Right lobe of liver (tissue), 6 donors: ENCODE measurements around the gene CNGA4. TPM values are rescaled to one million over a fixed set of nuclear protein-coding genes. Genes with fewer than 3 reads are reported as not detected.

ENCODE experiments used
- ATAC-seq, 4 donors: fragments of 200-7000 bp; cut with Tn5 transposase; one replicate each; pipeline ENCODE4 v1.9.1; 2020; ENCODE audit warnings: mild to moderate bottlenecking in 4 of 4, moderate library complexity in 4 of 4
- DNase-seq, 3 donors: peaks; one replicate each; pipeline ENCODE4 v3.0.0-alpha.2; 2020
- H3K27ac ChIP-seq, 3 donors: fragments of 200-600 bp; one replicate each; pipeline ENCODE4 v1.8.0; 2022
- H3K27me3 ChIP-seq, 2 donors: fragments of 200-600 bp; one replicate each; pipeline ENCODE4 v1.8.0; 2022
- H3K36me3 ChIP-seq, 4 donors: fragments of 200-600 bp; sonication (generic) in 1 of 4; one replicate each; pipeline versions ENCODE4 v1.5.1 to v1.8.0; 2017 to 2022; ENCODE audit warnings: control low read depth in 1 of 4
- H3K4me1 ChIP-seq, 4 donors: fragments of 200-600 bp; sonication (generic) in 1 of 4; one replicate each; pipeline versions ENCODE4 v1.5.1 to v1.8.0; 2017 to 2022; ENCODE audit warnings: control low read depth in 1 of 4
- H3K4me3 ChIP-seq, 3 donors: fragments of 200-600 bp; one replicate each; pipeline ENCODE4 v1.8.0; 2022
- H3K9me3 ChIP-seq, 4 donors: fragments of 200-600 bp; sonication (generic) in 1 of 4; one replicate each; pipeline versions ENCODE4 v1.5.1 to v1.8.0; 2017 to 2022; ENCODE audit warnings: control low read depth in 1 of 4
- CTCF ChIP-seq, 4 donors: fragments of 200-600 bp in 3 of 4; fragments of 450-650 bp in 1 of 4; IDR thresholded peaks; one replicate each; pipeline versions ENCODE4 v1.5.1 to v1.8.0; 2016 to 2022; ENCODE audit warnings: antibody characterized with exemption in 4 of 4, mild to moderate bottlenecking in 2 of 4
- POLR2A ChIP-seq: fragments of 450-650 bp; IDR thresholded peaks from one replicate; pipeline ENCODE4 v1.6.1; 2017; ENCODE audit warnings: antibody characterized with exemption, mild to moderate bottlenecking
- WGBS: methylation state at CpG from one replicate; pipeline ENCODE4 v1.1.6; 2018; ENCODE audit warnings: low coverage, low lambda C conversion rate; ENCODE audit not compliant: insufficient coverage; ENCODE audit errors: missing lambda C conversion rate; 5-methylcytosine and 5-hydroxymethylcytosine counted together
- intact Hi-C, 2 donors: fragments of 100-400 bp; cut with DNase I; formaldehyde crosslinking; loops; one replicate each; pipeline versions ENCODE4 v1.11.2 to v1.14.1; 2022
- total RNA-seq, 6 experiments: library from RNA; depleted of rRNA in 2 of 6; stranded (reverse); fragments of >200 nt in 2 of 6; fragmentation: NEBNext Ultra II Directional in 3 of 6; extraction: Animal tissue kit (Norgen Biotek cat#: 25700) in 3 of 6; gene quantifications; one replicate each; pipeline versions ENCODE4 v1.1.0 to v1.2.4, GENCODE V29; 2016 to 2023
- donor health status: DM: no; HTN: yes; CAD: no.
- donor health status: DM: no; HTN: no; CAD: no.
- donor health status: DM: no; HTN: no; CAD: no.
- donor health status: DM: no; HTN: yes; CAD: no.
- donor health status: DM: no; HTN: yes; CAD: no.

Gene CNGA4
- total RNA-seq, 6 experiments from 2014 or later = 0.25 TPM; not detected in 5

- ATAC-seq = peak; percentile 40 to 95 (median 70)
- no peaks in the 10 kb centered on the region for H3K27me3 ChIP-seq
- 36% methylated on average over 3 of the region's 3 CpGs for WGBS
- no peaks in the 10 kb centered on the region for H3K36me3 ChIP-seq
- no peak for TF ChIP-seq POLR2A
- TF ChIP-seq CTCF (IDR thresholded peaks at IDR 0.05) = no peak
- no peak overlapping the region for H3K4me3 ChIP-seq
- no peak overlapping the region for H3K27ac ChIP-seq
- no peaks in the 10 kb centered on the region for H3K9me3 ChIP-seq
- intact Hi-C loops = no loop called here
- H3K4me1 ChIP-seq = peaks cover 0 to 2% (median 0%) of the 10 kb centered on the region in 4 donors
- peak; percentile 60 to 85 (median 76) for DNase-seq
Measured at GRCh38 chr11:6249770-6250555, 11.1 kb downstream of the CNGA4 start.

- Histone ChIP-seq H3K4me3 (no peak overlapping the region), H3K36me3 (no peaks in the 10 kb centered on the region), H3K27ac (no peak overlapping the region), H3K9me3 (no peaks in the 10 kb centered on the region), H3K27me3 (no peaks in the 10 kb centered on the region), H3K4me1 (peaks cover 0 to 2% (median 0%) of the 10 kb centered on the region in 4 donors)
- intact Hi-C loops = no loop called here
- TF ChIP-seq POLR2A (no peak), CTCF (IDR thresholded peaks at IDR 0.05) (peak; percentile 68 to 82 (median 73))
- ATAC-seq (peak; percentile 91 to 96 (median 96)), DNase-seq (peak in 1 of 3 donors; percentile 52)
- WGBS = 32% methylated on average over 5 of the region's 6 CpGs
Measured at GRCh38 chr11:6251120-6251733, 12.3 kb downstream of the CNGA4 start.

- Histone ChIP-seq H3K27me3 (no peaks in the 10 kb centered on the region), H3K4me3 (no peak overlapping the region), H3K36me3 (no peaks in the 10 kb centered on the region), H3K9me3 (no peaks in the 10 kb centered on the region), H3K27ac (no peak overlapping the region), H3K4me1 (peaks cover 0 to 2% (median 0%) of the 10 kb centered on the region in 4 donors)
- intact Hi-C loops = no loop called here
- TF ChIP-seq POLR2A (no peak), CTCF (IDR thresholded peaks at IDR 0.05) (no peak)
- ATAC-seq = no peak
- no peak for DNase-seq
- WGBS = 85% methylated on average over 3 of the region's 6 CpGs
Measured at GRCh38 chr11:6251990-6252473, 13.1 kb downstream of the CNGA4 start.

GRCh38 chr11:6253197-6253596, 14.3 kb downstream of the CNGA4 start:
- Histone ChIP-seq H3K27me3 (no peaks in the 10 kb centered on the region), H3K4me1 (peaks cover 0 to 2% (median 0%) of the 10 kb centered on the region in 4 donors), H3K4me3 (no peak overlapping the region), H3K9me3 (no peaks in the 10 kb centered on the region), H3K27ac (no peak overlapping the region), H3K36me3 (no peaks in the 10 kb centered on the region)
- 58% methylated on average over 1 of the region's 1 CpG for WGBS
- TF ChIP-seq POLR2A (no peak), CTCF (IDR thresholded peaks at IDR 0.05) (no peak)
- intact Hi-C loops = no loop called here
- DNase-seq (no peak), ATAC-seq (no peak)
